GM20000 (cell line): Measurements from ENCODE around the gene MOV10L1.

Experiments
- DNase-seq: peaks from one replicate; pipeline ENCODE4 v3.0.0; 2012; ENCODE audit warnings: low spot score
- TF ChIP-seq, protein P1 (sequence below): IDR thresholded peaks from 2 replicates; pipeline ENCODE4 v1.5.1; 2012; ENCODE audit warnings: mild to moderate bottlenecking, control low read depth; ENCODE audit errors: extremely low read depth, missing control alignments

Gene MOV10L1

DNA sequence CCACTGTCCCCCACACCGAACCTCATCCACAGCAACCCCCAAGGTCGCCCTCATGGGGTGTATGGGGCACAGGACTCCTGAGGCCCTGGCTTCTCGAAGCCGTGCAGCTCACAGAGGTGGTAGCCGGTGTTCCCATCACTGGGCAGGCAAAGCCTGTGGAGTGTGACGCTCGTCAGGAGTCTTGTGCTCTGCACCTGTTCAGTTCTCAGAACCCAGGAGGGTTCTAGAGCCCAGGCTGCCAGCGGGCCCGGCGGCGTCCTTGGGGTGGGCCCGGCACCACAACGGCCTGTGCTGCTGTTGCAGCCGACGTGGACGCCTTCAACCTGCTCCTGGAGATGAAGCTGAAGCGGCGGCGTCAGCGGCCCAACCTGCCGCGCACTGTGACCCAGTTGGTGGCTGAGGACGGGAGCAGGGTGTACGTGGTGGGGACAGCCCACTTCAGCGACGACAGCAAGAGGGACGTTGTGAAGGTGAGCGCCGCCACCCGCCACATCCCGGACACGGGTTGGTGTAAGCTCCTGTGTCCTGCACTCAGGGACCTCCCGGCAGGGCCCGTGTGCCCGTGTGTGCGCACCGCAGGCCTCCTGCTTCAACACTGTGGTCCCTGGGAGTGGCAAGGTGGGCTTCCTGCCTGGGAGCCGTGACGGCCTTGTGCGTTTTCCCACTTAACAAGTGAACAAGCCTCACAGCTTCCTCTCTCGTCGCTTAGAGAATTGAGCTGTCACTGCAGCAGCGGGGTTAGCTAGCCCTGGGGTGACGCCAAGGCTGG is 104.4 kb downstream of the MOV10L1 start:
- no peak for DNase-seq
- TF ChIP-seq, protein P1, sequence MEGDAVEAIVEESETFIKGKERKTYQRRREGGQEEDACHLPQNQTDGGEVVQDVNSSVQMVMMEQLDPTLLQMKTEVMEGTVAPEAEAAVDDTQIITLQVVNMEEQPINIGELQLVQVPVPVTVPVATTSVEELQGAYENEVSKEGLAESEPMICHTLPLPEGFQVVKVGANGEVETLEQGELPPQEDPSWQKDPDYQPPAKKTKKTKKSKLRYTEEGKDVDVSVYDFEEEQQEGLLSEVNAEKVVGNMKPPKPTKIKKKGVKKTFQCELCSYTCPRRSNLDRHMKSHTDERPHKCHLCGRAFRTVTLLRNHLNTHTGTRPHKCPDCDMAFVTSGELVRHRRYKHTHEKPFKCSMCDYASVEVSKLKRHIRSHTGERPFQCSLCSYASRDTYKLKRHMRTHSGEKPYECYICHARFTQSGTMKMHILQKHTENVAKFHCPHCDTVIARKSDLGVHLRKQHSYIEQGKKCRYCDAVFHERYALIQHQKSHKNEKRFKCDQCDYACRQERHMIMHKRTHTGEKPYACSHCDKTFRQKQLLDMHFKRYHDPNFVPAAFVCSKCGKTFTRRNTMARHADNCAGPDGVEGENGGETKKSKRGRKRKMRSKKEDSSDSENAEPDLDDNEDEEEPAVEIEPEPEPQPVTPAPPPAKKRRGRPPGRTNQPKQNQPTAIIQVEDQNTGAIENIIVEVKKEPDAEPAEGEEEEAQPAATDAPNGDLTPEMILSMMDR, result no peak

DNA sequence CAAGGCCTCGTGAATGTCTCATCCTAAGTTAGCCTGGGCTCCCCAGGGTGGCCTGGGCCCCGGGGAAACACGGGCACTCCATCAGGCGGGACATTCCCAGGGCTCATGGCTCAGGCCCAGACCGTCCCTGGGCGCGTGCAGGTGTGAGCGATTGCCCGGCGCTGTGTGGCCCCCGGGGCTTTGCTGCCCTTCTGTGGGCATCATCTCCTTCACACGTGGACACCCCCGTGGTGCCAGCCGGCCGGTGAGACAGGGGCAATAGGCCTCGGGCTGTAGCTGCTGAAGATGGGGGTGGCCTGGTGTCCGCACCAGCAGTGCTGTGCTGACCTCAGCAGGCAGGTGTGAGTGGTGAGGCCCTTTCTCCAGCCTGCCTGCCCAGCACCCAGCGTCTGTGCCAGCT is 106.5 kb downstream of the MOV10L1 start:
- TF ChIP-seq, protein P1, result no peak
- no peak for DNase-seq

DNA sequence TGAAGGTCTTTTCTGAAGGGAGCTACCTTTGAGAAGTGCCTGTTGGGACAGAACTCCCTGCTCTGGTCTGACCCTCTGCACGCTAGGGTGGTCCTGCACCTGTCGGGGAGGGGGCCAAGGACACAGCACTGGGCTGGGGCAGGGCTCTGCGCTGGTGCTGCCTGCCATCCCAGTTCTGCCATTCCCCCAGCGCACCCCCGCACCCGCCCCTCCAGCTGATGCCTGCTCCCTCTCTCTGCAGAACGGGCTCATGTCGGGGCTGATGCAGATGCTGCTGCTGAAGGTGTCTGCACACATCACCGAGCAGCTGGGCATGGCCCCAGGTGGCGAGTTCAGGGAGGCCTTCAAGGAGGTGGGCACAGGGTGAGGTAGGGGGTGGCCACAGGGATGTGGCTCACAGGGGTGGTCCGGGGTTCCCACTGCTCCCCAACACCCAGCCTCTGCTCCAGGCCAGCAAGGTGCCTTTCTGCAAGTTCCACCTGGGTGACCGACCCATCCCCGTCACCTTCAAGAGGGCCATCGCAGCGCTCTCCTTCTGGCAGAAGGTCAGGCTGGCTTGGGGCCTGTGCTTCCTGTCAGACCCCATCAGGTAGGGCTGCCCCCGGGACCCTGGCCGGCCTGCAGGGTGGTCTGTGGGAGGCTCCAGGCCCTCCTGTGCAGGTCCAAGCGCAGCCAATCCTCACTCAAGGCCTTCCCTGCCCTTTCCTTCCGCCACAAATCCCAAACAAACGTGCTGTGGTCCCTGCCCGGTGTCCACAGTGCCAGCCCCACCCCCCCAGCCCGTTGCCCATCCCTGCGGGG is 107.4 kb downstream of the MOV10L1 start:
- TF ChIP-seq, protein P1, result no peak
- DNase-seq, result no peak

DNA sequence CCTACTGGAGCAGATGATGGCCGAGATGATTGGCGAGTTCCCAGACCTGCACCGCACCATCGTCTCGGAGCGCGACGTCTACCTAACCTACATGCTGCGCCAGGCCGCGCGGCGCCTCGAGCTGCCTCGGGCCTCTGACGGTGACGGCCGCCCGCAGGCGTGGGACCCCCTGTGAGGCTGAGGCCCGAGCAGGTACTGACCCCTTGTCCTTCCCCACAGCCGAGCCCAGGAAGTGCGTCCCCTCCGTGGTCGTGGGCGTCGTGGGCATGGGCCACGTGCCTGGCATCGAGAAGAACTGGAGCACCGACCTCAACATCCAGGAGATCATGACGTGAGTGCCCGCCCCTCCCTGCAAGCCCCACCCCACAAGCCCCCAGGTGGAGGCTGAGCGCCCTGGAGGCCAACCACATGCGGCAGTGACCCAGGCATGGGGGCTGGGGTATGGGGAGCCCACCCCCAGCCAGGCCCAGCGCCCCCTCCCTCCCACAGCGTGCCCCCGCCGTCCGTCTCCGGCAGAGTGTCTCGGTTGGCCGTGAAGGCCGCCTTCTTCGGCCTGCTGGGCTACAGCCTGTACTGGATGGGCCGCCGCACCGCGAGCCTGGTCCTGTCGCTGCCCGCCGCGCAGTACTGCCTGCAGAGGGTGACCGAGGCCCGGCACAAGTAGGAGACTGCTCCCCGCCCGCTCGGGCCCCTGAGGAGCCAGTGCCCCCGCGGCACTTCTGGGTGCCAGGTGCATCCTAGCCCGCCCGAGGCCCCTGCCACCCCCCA is 108.2 kb downstream of the MOV10L1 start:
- TF ChIP-seq, protein P1, result no peak
- no peak for DNase-seq

DNA sequence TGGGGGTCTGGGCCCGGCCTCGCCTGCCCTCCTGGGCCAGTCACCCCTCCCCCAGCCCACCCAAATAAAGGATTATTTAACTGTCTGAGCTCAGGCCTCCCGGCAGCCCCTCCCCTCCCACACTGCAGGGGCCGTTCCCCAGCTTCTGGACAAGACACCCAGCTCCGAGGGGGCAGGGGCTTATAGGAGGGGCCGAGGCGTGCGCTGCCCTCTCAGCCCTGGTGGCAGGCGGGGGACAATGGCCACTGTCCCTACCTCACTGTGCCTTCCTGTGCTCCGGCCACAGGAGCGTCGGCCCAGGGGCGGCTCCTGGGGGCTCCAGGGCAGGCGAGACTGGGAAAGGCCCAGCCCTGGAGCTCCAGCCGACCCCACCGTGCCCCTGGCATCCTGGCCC is 108.8 kb downstream of the MOV10L1 start:
- TF ChIP-seq, protein P1, result no peak
- DNase-seq, result no peak

DNA sequence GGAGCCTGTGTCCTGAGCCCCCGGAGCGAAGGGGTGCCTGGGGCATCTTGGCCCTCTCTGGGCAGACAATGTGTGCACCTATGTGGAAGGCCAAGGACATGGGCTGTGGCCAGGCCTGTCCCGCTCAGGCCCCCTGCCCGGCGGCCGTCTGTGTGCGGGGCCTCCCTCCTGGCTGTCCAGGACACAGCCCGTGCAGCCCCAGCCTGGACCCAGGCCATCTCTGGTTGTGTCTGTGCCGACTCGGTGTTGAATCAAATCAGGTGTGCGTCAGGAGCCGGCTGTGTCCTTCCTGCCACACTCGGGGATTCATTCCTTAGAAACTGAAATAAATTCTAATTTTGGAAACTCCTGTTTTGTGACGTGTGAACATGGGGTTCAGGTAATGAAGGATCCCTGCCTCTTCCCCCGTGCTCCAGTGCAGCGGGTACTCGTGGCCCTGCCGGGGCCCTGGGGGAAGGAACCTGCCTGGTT is 109.5 kb downstream of the MOV10L1 start:
- no peak for DNase-seq
- TF ChIP-seq, protein P1, result no peak
